Measurements from ENCODE around the gene CCDC28A. TPM values are rescaled to one million over a fixed set of nuclear protein-coding genes. Genes with fewer than 3 reads are reported as not detected.

The CCDC28A gene
- total RNA-seq, 1 experiment from 2014 or later, result 9.8 TPM

- Histone ChIP-seq H3K4me1 (ENCODE audit: insufficient read depth, low read length, poor library complexity, severe bottlenecking) (no peaks in the 10 kb centered on the region), H3K36me3 (ENCODE audit: insufficient read depth, low read length, poor library complexity, severe bottlenecking) (no peaks in the 10 kb centered on the region), H3K9me3 (ENCODE audit: low read depth, low read length, poor library complexity, severe bottlenecking) (no peaks in the 10 kb centered on the region), H3K27me3 (replicated peaks; ENCODE audit: insufficient read depth, low read depth, low read length, poor library complexity) (no peaks in the 10 kb centered on the region), H3K27ac (ENCODE audit: low read depth, low read length, poor library complexity, severe bottlenecking) (no peak overlapping the region), H3K4me3 (ENCODE audit: low read depth, low read length, poor library complexity, severe bottlenecking) (no peak overlapping the region)
- intact Hi-C loops (cut with micrococcal nuclease; ENCODE audit: unreplicated experiment), result no loop called here
- ChIA-PET POLR2A (ENCODE audit: low non-redundant PET) (no interaction called here), CTCF (no interaction called here)
- DNase-seq (ENCODE audit: low spot score), result no peak
- TF ChIP-seq CTCF (conservative IDR thresholded peaks at IDR 0.05; ENCODE audit: low read depth, low read length) (no peak), EZH2 (IDR thresholded peaks at IDR 0.05; ENCODE audit: borderline replicate concordance, low read depth, low read length, poor library complexity, severe bottlenecking) (no peak)
- no TSS peak for BruUV-seq (replicated peaks)
Observed at GRCh38 chr6:138803331-138803730, 29.8 kb downstream of the CCDC28A start.

- H3K4me1 ChIP-seq (ENCODE audit: insufficient read depth, low read length, poor library complexity, severe bottlenecking), result no peaks in the 10 kb centered on the region
- no peaks in the 10 kb centered on the region for H3K36me3 ChIP-seq (ENCODE audit: insufficient read depth, low read length, poor library complexity, severe bottlenecking)
- no peak overlapping the region for H3K27ac ChIP-seq (ENCODE audit: low read depth, low read length, poor library complexity, severe bottlenecking)
- no TSS peak for BruUV-seq (replicated peaks)
- no peaks in the 10 kb centered on the region for H3K27me3 ChIP-seq (replicated peaks; ENCODE audit: insufficient read depth, low read depth, low read length, poor library complexity)
- DNase-seq (ENCODE audit: low spot score), result no peak
- TF ChIP-seq EZH2 (IDR thresholded peaks at IDR 0.05; ENCODE audit: borderline replicate concordance, low read depth, low read length, poor library complexity, severe bottlenecking) (no peak), CTCF (conservative IDR thresholded peaks at IDR 0.05; ENCODE audit: low read depth, low read length) (no peak)
- no peaks in the 10 kb centered on the region for H3K9me3 ChIP-seq (ENCODE audit: low read depth, low read length, poor library complexity, severe bottlenecking)
- CTCF ChIA-PET, result no interaction called here
- POLR2A ChIA-PET (ENCODE audit: low non-redundant PET), result no interaction called here
- intact Hi-C loops (cut with micrococcal nuclease; ENCODE audit: unreplicated experiment), result no loop called here
- H3K4me3 ChIP-seq (ENCODE audit: low read depth, low read length, poor library complexity, severe bottlenecking), result no peak overlapping the region
Observed at GRCh38 chr6:138803861-138804260, 30.3 kb downstream of the CCDC28A start.

GRCh38 chr6:138805016-138805765 is 31.6 kb downstream of the CCDC28A start:
- ChIA-PET CTCF (no interaction called here), POLR2A (ENCODE audit: low non-redundant PET) (no interaction called here)
- Histone ChIP-seq H3K27ac (ENCODE audit: low read depth, low read length, poor library complexity, severe bottlenecking) (no peak overlapping the region), H3K4me3 (ENCODE audit: low read depth, low read length, poor library complexity, severe bottlenecking) (no peak overlapping the region), H3K27me3 (replicated peaks; ENCODE audit: insufficient read depth, low read depth, low read length, poor library complexity) (no peaks in the 10 kb centered on the region), H3K4me1 (ENCODE audit: insufficient read depth, low read length, poor library complexity, severe bottlenecking) (no peaks in the 10 kb centered on the region), H3K36me3 (ENCODE audit: insufficient read depth, low read length, poor library complexity, severe bottlenecking) (no peaks in the 10 kb centered on the region), H3K9me3 (ENCODE audit: low read depth, low read length, poor library complexity, severe bottlenecking) (no peaks in the 10 kb centered on the region)
- TF ChIP-seq CTCF (conservative IDR thresholded peaks at IDR 0.05; ENCODE audit: low read depth, low read length) (no peak), EZH2 (IDR thresholded peaks at IDR 0.05; ENCODE audit: borderline replicate concordance, low read depth, low read length, poor library complexity, severe bottlenecking) (no peak)
- intact Hi-C loops (cut with micrococcal nuclease; ENCODE audit: unreplicated experiment), result no loop called here
- no TSS peak for BruUV-seq (replicated peaks)
- peak; percentile 6 for DNase-seq (ENCODE audit: low spot score)
